K562 (cell line): ENCODE data around the gene CACNG7. TPM values are rescaled to one million over a fixed set of nuclear protein-coding genes. Genes with fewer than 3 reads are reported as not detected.

Experiments used
- ATAC-seq: fragments of 200-7000 bp; cut with Tn5 transposase; 3 replicates; pipeline ENCODE4 v1.9.1; 2020; ENCODE audit warnings: moderate library complexity
- BruUV-seq: library from RNA; stranded (reverse); fragments of 400-500 nt; replicated peaks from 2 replicates; lab custom pipeline; 2021; lab: Mats Ljungman, UMichigan
- CTCF ChIA-PET: fragments of 300-600 bp; formaldehyde crosslinking; extraction: SDS; loops from one replicate; lab custom pipeline; 2021; ENCODE audit warnings: low intra/inter-chr PET ratio; lab: Yijun Ruan, JAX
- POLR2A ChIA-PET: fragments of 300-600, 350-650 bp; sonication (Branson Sonifier 250); formaldehyde crosslinking; extraction: SDS; loops from one replicate; lab custom pipeline; 2021; ENCODE audit warnings: antibody characterized with exemption, inconsistent platforms; lab: Yijun Ruan, JAX
- DNase-seq, 4 experiments: peaks; one replicate each; pipeline versions ENCODE4 v3.0.0 to v3.0.0-alpha.2; 2011 to 2018; ENCODE audit warnings: low spot score in 3 of 4, mixed read lengths in 3 of 4; ENCODE audit errors: extremely low read depth in 1 of 4
- FAIRE-seq: peaks from 2 replicates; lab custom pipeline; 2011; peaks lifted over from hg19 to GRCh38; lab: Jason Lieb, UNC
- H2AFZ ChIP-seq: 2 replicates; pipeline ENCODE4 v1.6.0; 2011; ENCODE audit warnings: low read depth, low read length, control low read depth, inconsistent platforms
- H3K27ac ChIP-seq: fragments of 200-600 bp; 3 replicates; pipeline ENCODE4 v1.8.0; 2011; ENCODE audit warnings: low read depth, mild to moderate bottlenecking, control low read depth, inconsistent platforms, low read length, moderate library complexity, mixed read lengths; ENCODE audit errors: extremely low read depth
- H3K27me3 ChIP-seq, 2 experiments: fragments of 300-600 bp in 1 of 2; 2 replicates in 1 of 2; 3 replicates in 1 of 2; pipeline versions ENCODE4 v1.6.0 to v1.8.0; 2011; ENCODE audit warnings: inconsistent platforms in 2 of 2, low read length in 2 of 2, mild to moderate bottlenecking in 1 of 2, mixed read lengths in 1 of 2, moderate library complexity in 1 of 2; ENCODE audit not compliant: control insufficient read depth in 2 of 2, insufficient read depth in 2 of 2
- H3K36me3 ChIP-seq: fragments of 300-600 bp; 3 replicates; pipeline ENCODE4 v1.8.0; 2011; ENCODE audit warnings: mild to moderate bottlenecking, low read length, inconsistent platforms; ENCODE audit not compliant: control insufficient read depth, insufficient read depth
- H3K4me1 ChIP-seq, 2 experiments: fragments of 200-600 bp in 1 of 2; replicated peaks in 1 of 2; 2 replicates in 1 of 2; 3 replicates in 1 of 2; pipeline versions ENCODE4 v1.5.1 to v1.8.0; 2011; ENCODE audit warnings: inconsistent platforms in 2 of 2, low read length in 2 of 2, mild to moderate bottlenecking in 1 of 2, mixed read lengths in 1 of 2, moderate library complexity in 1 of 2; ENCODE audit not compliant: control insufficient read depth in 2 of 2, insufficient read depth in 2 of 2
- H3K4me2 ChIP-seq: 2 replicates; pipeline ENCODE4 v1.6.1; 2011; ENCODE audit warnings: low read length, control low read depth, inconsistent platforms, mixed read lengths; ENCODE audit not compliant: insufficient read depth
- H3K4me3 ChIP-seq: fragments of 200-600 bp; sonication (generic), shearing (Covaris generic); 2 replicates; pipeline ENCODE4 v1.5.1; 2016; ENCODE audit warnings: control low read depth, inconsistent platforms
- H3K79me2 ChIP-seq: fragments of 200-600 bp; 3 replicates; pipeline ENCODE4 v1.8.0; 2011; ENCODE audit warnings: low read length, inconsistent platforms; ENCODE audit not compliant: control insufficient read depth, insufficient read depth
- H3K9ac ChIP-seq, 2 experiments: 2 replicates each; pipeline versions ENCODE4 v1.6.0 to v1.6.1; 2011; ENCODE audit warnings: low read depth in 2 of 2, low read length in 2 of 2, control low read depth in 1 of 2, inconsistent platforms in 1 of 2, mild to moderate bottlenecking in 1 of 2, mixed read lengths in 1 of 2; ENCODE audit not compliant: insufficient read depth in 1 of 2
- H3K9me1 ChIP-seq: one replicate; pipeline ENCODE4 v1.6.0; 2011; ENCODE audit warnings: inconsistent platforms, mild to moderate bottlenecking, low read length, moderate library complexity; ENCODE audit not compliant: control insufficient read depth, insufficient read depth
- H3K9me3 ChIP-seq: replicated peaks from 2 replicates; pipeline ENCODE4 v1.5.1; 2011; ENCODE audit warnings: low read depth, low read length, inconsistent platforms; ENCODE audit not compliant: control insufficient read depth, insufficient read depth
- H4K20me1 ChIP-seq: replicated peaks from 2 replicates; pipeline ENCODE4 v1.6.1; 2011; ENCODE audit warnings: low read length, inconsistent platforms, mixed read lengths; ENCODE audit not compliant: control insufficient read depth, insufficient read depth
- CBX8 ChIP-seq: fragments of 200-600 bp; sonication (generic); IDR thresholded peaks from 2 replicates; pipeline ENCODE4 v1.6.1; 2012; ENCODE audit warnings: borderline replicate concordance, mixed run types, low read depth, mild to moderate bottlenecking, moderate library complexity, mixed read lengths, low read length, control low read depth, inconsistent platforms; ENCODE audit not compliant: poor library complexity, severe bottlenecking; ENCODE audit errors: extremely low read depth
- DACH1 ChIP-seq: fragments of 450-650 bp; IDR thresholded peaks from 2 replicates; pipeline ENCODE4 v1.6.1; 2018; ENCODE audit not compliant: partially characterized antibody
- ELF4 ChIP-seq: fragments of 450-650 bp; formaldehyde crosslinking; IDR thresholded peaks from 2 replicates; pipeline ENCODE4 v1.4.0; 2022; ENCODE audit warnings: missing genetic modification characterization
- FOXA1 ChIP-seq: fragments of 450-650 bp; IDR thresholded peaks from 2 replicates; pipeline ENCODE4 v1.6.1; 2016; ENCODE audit warnings: mild to moderate bottlenecking, borderline replicate concordance
- HSF4 ChIP-seq: fragments of 250-450 bp; sonication (Bioruptor Pico); IDR thresholded peaks from 2 replicates; pipeline ENCODE4 v2.1.2; 2022; ENCODE audit warnings: mild to moderate bottlenecking, moderate library complexity, borderline replicate concordance
- L3MBTL2 ChIP-seq: fragments of 450-650 bp; IDR thresholded peaks from 2 replicates; pipeline ENCODE4 v1.6.1; 2016; ENCODE audit warnings: mild to moderate bottlenecking, moderate library complexity
- NFATC3 ChIP-seq: fragments of 450-650 bp; IDR thresholded peaks from 2 replicates; pipeline ENCODE4 v1.6.1; 2017; ENCODE audit warnings: mild to moderate bottlenecking
- POLR2H ChIP-seq: IDR thresholded peaks from 2 replicates; pipeline ENCODE4 v1.6.1; 2016; ENCODE audit warnings: missing genetic modification characterization, low read depth, mild to moderate bottlenecking, control low read depth, missing compliant biosample characterization, moderate library complexity
- ZEB2 ChIP-seq: fragments of 450-650 bp; IDR thresholded peaks from 2 replicates; pipeline ENCODE4 v1.6.1; 2016
- ZNF263 ChIP-seq: sonication (generic); formaldehyde crosslinking; IDR thresholded peaks from 2 replicates; pipeline ENCODE4 v1.8.0; 2022; ENCODE audit warnings: mild to moderate bottlenecking, missing genetic modification reagents, borderline replicate concordance
- ZNF589 ChIP-seq: fragments of 200-800 bp; sonication (Bioruptor generic); IDR thresholded peaks from 2 replicates; pipeline ENCODE4 v1.6.1; 2016; ENCODE audit warnings: low read depth, missing genetic modification characterization, missing compliant biosample characterization
- ZNF780A ChIP-seq: fragments of 250-450 bp; sonication (Bioruptor Pico); IDR thresholded peaks from 2 replicates; pipeline ENCODE4 v1.5.0; 2021; ENCODE audit warnings: mild to moderate bottlenecking
- ZSCAN29 ChIP-seq: fragments of 450-650 bp; IDR thresholded peaks from 2 replicates; pipeline ENCODE4 v1.6.1; 2017
- WGBS: fragments of 100-300 bp; shearing (Covaris generic); methylation state at CpG from one replicate; pipeline ENCODE4 v1.1.6; 2016; ENCODE audit warnings: low coverage, mixed read lengths; ENCODE audit not compliant: insufficient coverage; ENCODE audit errors: missing lambda C conversion rate; 5-methylcytosine and 5-hydroxymethylcytosine counted together
- in situ Hi-C: fragments of 300-500 bp; cut with MboI; formaldehyde crosslinking; loops from 4 replicates; pipeline ENCODE4 v1.15.0; 2018; ENCODE audit warnings: inconsistent platforms, mixed read lengths
- intact Hi-C: fragments of 100-400 bp; cut with micrococcal nuclease; formaldehyde crosslinking; loops from 2 replicates; pipeline ENCODE4 v1.14.2; 2022
- polyA plus RNA-seq, 8 experiments: library from polyadenylated mRNA; depleted of rRNA in 4 of 8; stranded (reverse) in 5 of 8; unstranded in 3 of 8; fragments of >200 nt; fragmentation: Nextera tagmentation in 2 of 8; fragmentation: Illumina TruSeq in 1 of 8; extraction: Ambion mirVana in 2 of 8; extraction: Trizol in 1 of 8; gene quantifications; 2 replicates each; pipeline versions ENCODE4 v1.2.1 to v1.2.3, GENCODE V29; 2011 to 2014; ENCODE audit warnings: inconsistent platforms in 1 of 8, missing spikeins in 1 of 8
- total RNA-seq, 7 experiments: library from RNA; depleted of rRNA in 6 of 7; stranded (reverse); fragments of >200 nt in 6 of 7; fragmentation: Illumina TruSeq in 2 of 7; extraction: Trizol in 2 of 7; gene quantifications; 2 replicates each; pipeline versions ENCODE4 v1.2.1 to v1.2.3, GENCODE V29; 2011 to 2021; ENCODE audit warnings: low replicate concordance in 1 of 7

The CACNG7 gene
- total and polyA plus RNA-seq, 9 of the 15 experiments (the other 6 are each of a cell fraction or from before 2014, with no cell fraction given) = not detected

GRCh38 chr19:53917356-53917755 lies 8.3 kb downstream of the CACNG7 start:
- DNase-seq (no peak), FAIRE-seq (no peak), ATAC-seq (no peak)
- Histone ChIP-seq H3K9ac (no peak overlapping the region), H3K79me2 (no peaks in the 10 kb centered on the region), H3K9me3 (no peaks in the 10 kb centered on the region), H3K36me3 (no peaks in the 10 kb centered on the region), H3K4me2 (no peak overlapping the region), H3K27me3 (peaks cover 12 to 19% of the 10 kb centered on the region in 2 experiments; a peak in 4 of 5 replicates), H2AFZ (no peak overlapping the region), H3K9me1 (no peaks in the 10 kb centered on the region), H4K20me1 (0 out of 2 replicates have a peak, but pooled peaks cover 7% of the 10 kb centered on the region), H3K27ac (no peak overlapping the region), H3K4me3 (no peak overlapping the region), H3K4me1 (peaks cover 0 to 4% of the 10 kb centered on the region in 2 experiments; a peak in 1 of 5 replicates)
- TF ChIP-seq ZSCAN29 (no peak), POLR2H (tag) (no peak), CBX8 (no peak), ZNF780A (CRISPR knock-in tag) (no peak), ELF4 (no peak), NFATC3 (no peak), ZNF263 (CRISPR knock-in tag) (no peak), ZNF589 (CRISPR knock-in tag) (no peak), DACH1 (no peak), ZEB2 (no peak), HSF4 (CRISPR knock-in tag) (no peak), L3MBTL2 (no peak), FOXA1 (no peak)
- intact Hi-C loops = loop anchor here (10.0 kb wide), 1 partner anchor 63 kb away; no protein-coding TSS in a partner anchor
- in situ Hi-C loops = no loop called here
- no TSS peak for BruUV-seq
- 1% methylated on average over 7 of the region's 7 CpGs for WGBS
- POLR2A ChIA-PET = interaction anchor here (0.6 to 1.5 kb wide), 2 partner anchors 8 to 9 kb away, joined by 5 to 7 read pairs; partner anchors contain the start of gene CACNG7
- CTCF ChIA-PET = no interaction called here
